SIG-M5 treated with dmso at 0.1 percent for 504 hours (cell line): ENCODE results near the gene EYS.

Experiments used
- DNase-seq: peaks from one replicate; lab custom pipeline; 2025; ENCODE audit not compliant: unreplicated experiment; lab: John Stamatoyannopoulos, UW

Gene EYS

GRCh38 chr6:64357430-64357829 is 1349.6 kb downstream of the EYS start:
- DNase-seq: no peak

DNA sequence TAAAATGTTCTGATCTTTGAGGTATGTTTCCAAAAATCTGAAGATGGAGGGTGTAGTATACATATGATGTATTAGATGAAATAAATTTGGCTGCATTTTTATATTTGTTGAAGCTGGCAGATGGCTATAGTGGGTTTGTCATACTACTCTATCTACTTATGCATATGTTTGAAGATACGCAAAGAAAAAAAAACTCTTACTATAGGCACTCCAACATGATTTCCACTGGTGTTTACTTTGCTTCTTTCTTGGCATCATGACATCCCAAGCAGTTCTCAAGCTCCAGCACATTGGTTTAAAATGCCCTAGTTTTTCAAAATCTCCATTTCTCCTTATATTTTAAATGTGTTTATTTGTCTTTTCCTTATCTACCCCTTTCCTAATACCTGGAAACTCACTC is 1359.6 kb downstream of the EYS start:
- no peak for DNase-seq

- DNase-seq: no peak
Measured at GRCh38 chr6:64335195-64335594, 1371.8 kb downstream of the EYS start.

- DNase-seq: no peak
Measured at GRCh38 chr6:64334636-64335035, 1372.4 kb downstream of the EYS start.

- peak; percentile 34 for DNase-seq
Measured at GRCh38 chr6:64330694-64331307, 1376.2 kb downstream of the EYS start.

DNA sequence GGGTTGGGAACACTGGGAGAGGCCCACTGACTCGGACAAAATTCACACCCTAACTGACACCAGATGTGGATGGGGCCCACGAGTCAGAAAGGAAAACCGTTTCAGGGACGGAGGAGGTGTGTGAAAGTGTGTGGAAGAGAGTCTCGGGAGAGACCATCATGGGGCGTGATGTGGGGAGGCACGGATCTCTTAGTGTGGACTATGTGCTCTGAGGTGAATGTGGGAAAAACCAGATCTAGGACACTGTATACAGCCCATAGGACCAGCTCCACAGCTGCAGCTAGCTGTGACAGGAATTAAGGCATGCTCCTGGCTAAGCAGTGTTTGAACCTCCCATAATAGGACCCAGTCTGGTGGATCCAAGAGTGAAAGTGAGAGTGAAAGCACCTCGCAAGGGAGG is 1380.1 kb downstream of the EYS start:
- no peak for DNase-seq

DNA sequence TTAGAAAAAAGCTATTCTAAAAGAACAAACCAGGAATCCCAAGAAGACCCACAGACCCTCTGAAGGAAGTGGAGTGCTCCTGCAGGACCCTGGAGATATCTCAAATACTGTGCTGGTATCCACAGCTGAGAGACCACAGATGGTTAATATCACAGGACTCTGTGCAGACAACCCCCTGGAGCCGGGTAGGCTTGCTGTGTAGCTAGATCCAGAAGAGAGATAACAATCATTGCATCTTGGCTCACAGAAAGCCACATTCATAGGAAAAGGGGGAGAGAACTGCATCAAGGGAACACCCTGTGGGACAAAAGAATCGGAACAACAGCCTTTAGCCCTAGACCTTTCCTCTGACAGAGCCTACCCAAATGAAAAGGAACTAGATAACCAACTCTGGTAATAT is 1381.9 kb downstream of the EYS start:
- no peak for DNase-seq

- DNase-seq: no peak
Measured at GRCh38 chr6:64310214-64310613, 1396.8 kb downstream of the EYS start.

- no peak for DNase-seq
Measured at GRCh38 chr6:64301307-64302236, 1405.5 kb downstream of the EYS start.

DNA sequence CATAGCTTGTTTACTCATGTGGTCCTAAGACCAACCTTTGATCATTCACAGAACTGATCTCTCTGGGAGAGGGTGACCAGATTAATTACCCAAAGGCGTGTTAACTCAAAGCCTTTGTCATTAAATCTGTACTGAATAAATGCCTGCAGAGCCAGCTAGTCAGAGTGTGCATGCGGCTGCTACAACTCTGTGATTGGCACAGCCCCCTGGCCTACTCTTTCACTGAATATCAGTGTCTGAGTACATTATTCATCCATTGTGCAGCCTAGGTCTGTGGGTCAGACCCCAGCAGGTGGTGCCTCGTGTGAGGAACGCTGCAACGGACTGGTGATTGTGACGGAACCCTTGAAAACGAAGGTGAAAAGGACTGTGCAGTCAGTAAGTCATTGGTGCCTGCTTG is 1407.8 kb downstream of the EYS start:
- DNase-seq: no peak

GRCh38 chr6:64294034-64294433 is 1413.0 kb downstream of the EYS start:
- no peak for DNase-seq

- DNase-seq: no peak
Measured at GRCh38 chr6:64293298-64293697, 1413.7 kb downstream of the EYS start.

DNA sequence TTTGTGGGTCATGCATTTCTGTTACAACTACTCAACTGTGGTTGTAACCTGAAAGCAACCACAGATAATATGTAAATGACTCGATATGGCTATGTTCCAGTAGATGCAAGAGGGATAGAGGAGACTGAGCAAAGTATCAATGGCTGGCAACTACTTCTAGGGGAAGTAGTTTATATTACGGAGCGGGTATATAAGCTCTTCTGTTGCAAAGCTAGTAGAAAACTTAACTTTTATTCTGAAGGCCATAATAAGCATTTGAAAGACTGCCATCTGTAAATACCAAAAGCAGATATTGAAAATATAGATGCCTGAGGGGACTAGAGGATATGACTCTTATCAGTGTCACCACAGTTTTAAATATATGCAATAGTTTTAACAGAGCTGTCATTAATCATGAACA is 1416.2 kb downstream of the EYS start:
- no peak for DNase-seq

DNA sequence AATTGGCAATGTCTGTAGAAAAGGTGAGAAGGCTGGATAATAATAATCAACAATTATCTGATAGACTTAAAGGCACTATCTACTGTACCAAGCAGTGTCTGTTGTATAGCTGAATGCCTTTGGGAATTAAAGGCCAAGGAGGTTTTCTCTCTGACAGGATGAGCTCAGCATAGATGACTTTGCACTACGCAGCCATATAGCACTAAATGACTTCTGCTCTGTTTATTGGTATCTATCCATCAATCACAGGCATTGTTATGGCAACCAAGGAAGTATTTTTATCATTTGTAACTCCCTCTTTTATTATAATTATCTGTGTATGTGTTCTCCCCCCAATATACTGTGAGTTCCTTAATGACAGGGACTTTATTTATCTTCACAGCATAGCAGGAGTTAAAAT is 1417.1 kb downstream of the EYS start:
- DNase-seq: no peak

DNA sequence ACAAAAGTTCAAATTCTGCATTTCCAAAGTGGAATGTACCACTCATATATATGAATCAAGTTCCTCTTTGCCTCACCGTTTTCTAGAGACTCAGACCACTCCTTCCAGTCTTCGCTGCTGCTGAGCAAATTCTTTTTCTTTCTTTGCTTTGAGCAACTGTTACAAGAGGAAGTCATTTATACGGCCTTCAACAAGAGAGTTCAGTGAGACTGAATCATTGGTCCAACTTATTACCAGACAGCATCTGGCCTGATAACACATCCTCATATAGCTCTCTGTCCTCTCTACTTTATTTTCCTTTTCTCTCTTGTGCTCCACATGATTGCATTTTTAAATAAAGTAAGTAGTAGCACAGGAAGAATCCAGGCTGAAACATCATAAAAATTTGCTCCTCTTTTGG is 1418.7 kb downstream of the EYS start:
- no peak for DNase-seq

GRCh38 chr6:64281167-64281566 is 1425.9 kb downstream of the EYS start:
- no peak for DNase-seq

DNA sequence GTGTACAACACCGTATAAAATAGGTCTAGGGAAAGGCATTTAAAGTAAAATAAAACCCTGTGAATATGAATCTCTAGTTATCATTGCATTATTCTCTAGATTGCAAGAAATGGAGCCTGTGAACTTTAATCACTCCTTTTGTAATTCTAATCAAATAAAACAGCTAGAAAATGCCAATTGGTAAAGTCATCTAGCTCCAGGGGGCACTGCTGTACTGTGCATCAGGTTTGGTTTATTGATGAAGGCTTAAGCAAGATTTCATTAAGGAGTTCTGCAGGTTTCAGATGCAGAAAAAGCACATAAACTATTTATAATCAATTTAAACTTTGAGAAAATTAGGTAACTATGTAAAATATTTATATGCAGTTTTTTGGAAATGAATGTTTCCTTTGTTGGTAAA is 1426.5 kb downstream of the EYS start:
- DNase-seq: peak; percentile 0

DNA sequence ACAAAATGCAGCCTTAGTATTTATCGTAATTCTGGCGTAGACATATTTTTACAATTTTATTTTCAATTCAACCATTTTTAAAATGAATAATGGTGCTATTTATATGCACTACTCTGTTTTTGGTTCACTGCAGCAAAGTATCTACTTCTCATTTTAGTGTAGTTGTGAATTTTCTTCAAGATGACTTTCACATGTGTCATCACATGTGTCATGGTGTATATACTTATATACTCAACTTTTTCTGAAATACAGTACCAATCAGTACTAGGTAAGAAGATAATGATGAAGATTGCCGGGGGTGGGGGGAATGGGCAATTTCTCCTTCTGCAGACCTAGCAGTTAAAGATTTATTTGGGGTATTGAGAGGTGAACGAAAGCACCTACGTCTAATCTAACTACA is 1436.9 kb downstream of the EYS start:
- DNase-seq: no peak

DNA sequence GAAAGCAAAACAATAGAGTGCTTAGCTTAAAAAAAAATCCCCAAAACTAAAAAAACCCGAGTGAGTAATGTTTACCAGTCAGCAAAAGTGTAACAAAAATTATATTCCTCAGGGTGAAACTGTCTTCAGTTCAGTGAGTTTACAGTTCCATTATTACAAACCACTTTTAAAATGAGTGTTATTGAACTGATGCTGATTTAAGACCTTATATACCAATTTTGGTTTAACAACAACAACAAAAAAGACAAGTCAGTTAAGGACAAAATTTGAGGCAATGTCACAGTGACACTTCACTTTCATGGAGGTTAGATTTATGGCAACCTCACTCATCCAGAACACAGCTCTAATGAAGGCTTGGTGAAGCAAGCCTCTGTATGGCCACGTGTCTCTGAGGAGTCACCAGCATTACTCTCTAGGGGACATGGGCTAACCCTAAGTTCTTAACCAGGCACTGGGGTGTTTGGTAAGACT is 1440.6 kb downstream of the EYS start:
- no peak for DNase-seq

- no peak for DNase-seq
Measured at GRCh38 chr6:64263778-64264177, 1443.2 kb downstream of the EYS start.

- DNase-seq: no peak
Measured at GRCh38 chr6:64259372-64259771, 1447.7 kb downstream of the EYS start.

GRCh38 chr6:64258752-64259151 is 1448.3 kb downstream of the EYS start:
- DNase-seq: no peak
